Measurements from ENCODE around the gene THYN1. TPM values are rescaled to one million over a fixed set of nuclear protein-coding genes. Genes with fewer than 3 reads are reported as not detected.

THYN1 gene
- total and polyA plus RNA-seq, 2 of the 13 experiments (the other 11 are each of a cell fraction or from before 2014, with no cell fraction given), result 36.1 to 87.6 TPM

DNA sequence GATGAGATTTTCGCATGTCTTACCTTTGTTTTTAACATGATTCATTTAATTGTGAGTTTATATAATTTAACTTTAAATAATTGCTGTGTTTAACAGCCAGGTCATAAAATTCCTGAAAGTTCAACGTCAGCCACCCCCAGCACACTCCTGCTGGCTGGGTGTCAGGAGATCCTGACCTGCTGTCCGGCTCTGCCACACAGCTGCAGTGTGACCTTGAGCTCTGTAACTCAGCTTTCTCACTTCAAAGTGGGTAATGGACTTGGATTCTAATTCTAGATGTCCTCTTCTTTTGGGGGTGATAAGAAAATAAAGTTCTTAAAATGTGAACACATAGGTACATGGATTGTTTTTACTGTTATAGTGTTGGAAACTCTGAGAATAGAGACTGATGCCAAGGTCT lies 17.8 kb downstream of the THYN1 start (continued):
- TF ChIP-seq NR2F6 (IDR thresholded peaks at IDR 0.05) (peak; percentile 41; the same call in 1 of the 2 replicates), NR2F6 (CRISPR knock-in tag; IDR thresholded peaks at IDR 0.05) (peak; percentile 62), ZNF207 (IDR thresholded peaks at IDR 0.05; ENCODE audit: borderline replicate concordance) (no peak), FOXA3 (CRISPR knock-in tag; IDR thresholded peaks at IDR 0.05) (peak; percentile 28; the same call in 1 of the 2 replicates), HNF4A (CRISPR knock-in tag; IDR thresholded peaks at IDR 0.05) (peak; percentile 84), ZNF790 (CRISPR knock-in tag; IDR thresholded peaks at IDR 0.05; ENCODE audit: borderline replicate concordance) (no peak), ETV6 (CRISPR knock-in tag; conservative IDR thresholded peaks at IDR 0.05) (no peak), ZNF296 (CRISPR knock-in tag; conservative IDR thresholded peaks at IDR 0.05) (no peak), IKZF1 (IDR thresholded peaks at IDR 0.05) (no peak), NPAS2 (CRISPR knock-in tag; IDR thresholded peaks at IDR 0.05; ENCODE audit: borderline replicate concordance) (no peak), ZNF432 (CRISPR knock-in tag; IDR thresholded peaks at IDR 0.05; ENCODE audit: borderline replicate concordance) (no peak), ZBTB38 (CRISPR knock-in tag; IDR thresholded peaks at IDR 0.05) (no peak), ATF7 (IDR thresholded peaks at IDR 0.05) (no peak), ATF7 (CRISPR knock-in tag; IDR thresholded peaks at IDR 0.05) (no peak), ZNF510 (CRISPR knock-in tag; IDR thresholded peaks at IDR 0.05; ENCODE audit: low read depth) (no peak), ARHGAP35 (CRISPR knock-in tag; IDR thresholded peaks at IDR 0.05; ENCODE audit: borderline replicate concordance) (no peak), ZFYVE20 (CRISPR knock-in tag; IDR thresholded peaks at IDR 0.05; ENCODE audit: borderline replicate concordance, low read depth) (no peak), GABPA (IDR thresholded peaks at IDR 0.05; ENCODE audit: low read depth, low read length) (no peak), GABPA (CRISPR knock-in tag; IDR thresholded peaks at IDR 0.05; ENCODE audit: low read depth) (no peak), MXD4 (CRISPR knock-in tag; IDR thresholded peaks at IDR 0.05) (no peak), TBX2 (CRISPR knock-in tag; IDR thresholded peaks at IDR 0.05; ENCODE audit: borderline replicate concordance) (peak; percentile 51; the same call in 1 of the 2 replicates), RFX3 (CRISPR knock-in tag; IDR thresholded peaks at IDR 0.05) (no peak), ZKSCAN1 (IDR thresholded peaks at IDR 0.05; ENCODE audit: low read length) (no peak), SMARCC2 (IDR thresholded peaks at IDR 0.05) (no peak), MIXL1 (CRISPR knock-in tag; IDR thresholded peaks at IDR 0.05) (0 out of 2 replicates have a peak, but pooled peaks have one; percentile 21), ZMAT3 (CRISPR knock-in tag; conservative IDR thresholded peaks at IDR 0.05) (no peak), NR2F2 (IDR thresholded peaks at IDR 0.05; ENCODE audit: borderline replicate concordance, low read depth) (0 out of 2 replicates have a peak, but pooled peaks have one; percentile 45), BCL6 (CRISPR knock-in tag; IDR thresholded peaks at IDR 0.05) (peak; percentile 90), RORA (CRISPR knock-in tag; IDR thresholded peaks at IDR 0.05) (no peak)
- TF ChIP-seq, protein P1, sequence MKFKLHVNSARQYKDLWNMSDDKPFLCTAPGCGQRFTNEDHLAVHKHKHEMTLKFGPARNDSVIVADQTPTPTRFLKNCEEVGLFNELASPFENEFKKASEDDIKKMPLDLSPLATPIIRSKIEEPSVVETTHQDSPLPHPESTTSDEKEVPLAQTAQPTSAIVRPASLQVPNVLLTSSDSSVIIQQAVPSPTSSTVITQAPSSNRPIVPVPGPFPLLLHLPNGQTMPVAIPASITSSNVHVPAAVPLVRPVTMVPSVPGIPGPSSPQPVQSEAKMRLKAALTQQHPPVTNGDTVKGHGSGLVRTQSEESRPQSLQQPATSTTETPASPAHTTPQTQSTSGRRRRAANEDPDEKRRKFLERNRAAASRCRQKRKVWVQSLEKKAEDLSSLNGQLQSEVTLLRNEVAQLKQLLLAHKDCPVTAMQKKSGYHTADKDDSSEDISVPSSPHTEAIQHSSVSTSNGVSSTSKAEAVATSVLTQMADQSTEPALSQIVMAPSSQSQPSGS (CRISPR knock-in tag; IDR thresholded peaks at IDR 0.05), result no peak
- TF ChIP-seq, protein P2, sequence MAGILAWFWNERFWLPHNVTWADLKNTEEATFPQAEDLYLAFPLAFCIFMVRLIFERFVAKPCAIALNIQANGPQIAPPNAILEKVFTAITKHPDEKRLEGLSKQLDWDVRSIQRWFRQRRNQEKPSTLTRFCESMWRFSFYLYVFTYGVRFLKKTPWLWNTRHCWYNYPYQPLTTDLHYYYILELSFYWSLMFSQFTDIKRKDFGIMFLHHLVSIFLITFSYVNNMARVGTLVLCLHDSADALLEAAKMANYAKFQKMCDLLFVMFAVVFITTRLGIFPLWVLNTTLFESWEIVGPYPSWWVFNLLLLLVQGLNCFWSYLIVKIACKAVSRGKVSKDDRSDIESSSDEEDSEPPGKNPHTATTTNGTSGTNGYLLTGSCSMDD (CRISPR knock-in tag; IDR thresholded peaks at IDR 0.05), result no peak
- TF ChIP-seq, protein P3, sequence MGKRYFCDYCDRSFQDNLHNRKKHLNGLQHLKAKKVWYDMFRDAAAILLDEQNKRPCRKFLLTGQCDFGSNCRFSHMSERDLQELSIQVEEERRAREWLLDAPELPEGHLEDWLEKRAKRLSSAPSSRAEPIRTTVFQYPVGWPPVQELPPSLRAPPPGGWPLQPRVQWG (CRISPR knock-in tag; IDR thresholded peaks at IDR 0.05; ENCODE audit: borderline replicate concordance, low read depth), result no peak
